AG04450 (cell line): ENCODE data around the gene GUCA1C. TPM values are rescaled to one million over a fixed set of nuclear protein-coding genes. Genes with fewer than 3 reads are reported as not detected.
A peak's percentile ranks its signal among the peaks of the same experiment; 100 is the strongest.

Source experiments
- CTCF ChIA-PET: fragments of 300-600, 350-600 bp; formaldehyde crosslinking; extraction: SDS; loops from one replicate; lab custom pipeline; 2022; ENCODE audit warnings: antibody characterized with exemption, inconsistent platforms; lab: Charles Lee
- POLR2A ChIA-PET: fragments of 350-600 bp; formaldehyde crosslinking; extraction: SDS; loops from one replicate; lab custom pipeline; 2021; ENCODE audit warnings: antibody characterized with exemption, inconsistent platforms; lab: Yijun Ruan, JAX
- DNase-seq: peaks from one replicate; pipeline ENCODE4 v3.0.0-alpha.2; 2011; ENCODE audit warnings: low read depth, low spot score
- H3K27ac ChIP-seq: one replicate; pipeline ENCODE4 v1.5.1; 2012; ENCODE audit warnings: low read depth, low read length, control low read depth
- H3K27me3 ChIP-seq: one replicate; pipeline ENCODE4 v1.6.0; 2012; ENCODE audit warnings: low read length; ENCODE audit not compliant: control insufficient read depth, insufficient read depth
- H3K4me3 ChIP-seq: 2 replicates; pipeline ENCODE4 v1.5.1; 2011; ENCODE audit warnings: mild to moderate bottlenecking, low read depth, low read length, control low read depth
- H3K9me3 ChIP-seq: 2 replicates; pipeline ENCODE4 v1.5.1; 2012; ENCODE audit warnings: low read length; ENCODE audit not compliant: control insufficient read depth, insufficient read depth
- CTCF ChIP-seq: IDR thresholded peaks from 2 replicates; pipeline ENCODE4 v1.5.1; 2011; ENCODE audit warnings: low read depth, low read length, control low read depth, inconsistent platforms
- polyA plus RNA-seq: library from polyadenylated mRNA; depleted of rRNA; stranded (reverse); fragments of >200 nt; gene quantifications from 2 replicates; pipeline ENCODE4 v1.2.3, GENCODE V29; 2011

The GUCA1C gene
- polyA plus RNA-seq, 1 experiment, result not detected

- H3K27ac ChIP-seq, result no peak overlapping the region
- H3K4me3 ChIP-seq, result no peak overlapping the region
- no peak for TF ChIP-seq CTCF
- POLR2A ChIA-PET, result no interaction called here
- CTCF ChIA-PET, result interaction anchor here (8.8 kb wide), 1 partner anchor 255 kb away, joined by 184 read pairs; no protein-coding TSS in a partner anchor
- no peaks in the 10 kb centered on the region for H3K27me3 ChIP-seq
- no peaks in the 10 kb centered on the region for H3K9me3 ChIP-seq
- DNase-seq, result no peak
These were observed 34.8 kb downstream of the GUCA1C start for GRCh38 chr3:108918866-108919265.

- POLR2A ChIA-PET, result interaction anchor here (0.7 kb wide), 1 partner anchor 17 kb away, joined by 3 read pairs; no protein-coding TSS in a partner anchor
- H3K27ac ChIP-seq, result no peak overlapping the region
- no peak overlapping the region for H3K4me3 ChIP-seq
- H3K9me3 ChIP-seq, result no peaks in the 10 kb centered on the region
- DNase-seq, result peak; percentile 32
- no peaks in the 10 kb centered on the region for H3K27me3 ChIP-seq
- CTCF ChIA-PET, result interaction anchor here (0.5 to 8.8 kb wide), 57 partner anchors 9 to 1680 kb away, joined by 3 to 184 read pairs (median 4); partner anchors contain the start of genes CIP2A and DZIP3
- TF ChIP-seq CTCF, result peak; percentile 92
These were observed 38.7 kb downstream of the GUCA1C start for GRCh38 chr3:108914774-108915641.

- Histone ChIP-seq H3K9me3 (no peaks in the 10 kb centered on the region), H3K27ac (no peak overlapping the region), H3K4me3 (no peak overlapping the region), H3K27me3 (no peaks in the 10 kb centered on the region)
- ChIA-PET POLR2A (no interaction called here), CTCF (no interaction called here)
- TF ChIP-seq CTCF, result no peak
- DNase-seq, result no peak
These were observed 43.9 kb downstream of the GUCA1C start for GRCh38 chr3:108909799-108910198.

- no peak overlapping the region for H3K4me3 ChIP-seq
- no peak for DNase-seq
- POLR2A ChIA-PET, result no interaction called here
- no peak for TF ChIP-seq CTCF
- CTCF ChIA-PET, result interaction anchor here (0.8 to 2.9 kb wide), 2 partner anchors 8 to 245 kb away, joined by 4 to 18 read pairs; no protein-coding TSS in a partner anchor
- H3K9me3 ChIP-seq, result no peaks in the 10 kb centered on the region
- H3K27me3 ChIP-seq, result no peaks in the 10 kb centered on the region
- H3K27ac ChIP-seq, result no peak overlapping the region
These were observed 46.5 kb downstream of the GUCA1C start for GRCh38 chr3:108907194-108907593.

- ChIA-PET CTCF (interaction anchor here (1.4 to 2.2 kb wide), 2 partner anchors 16 to 237 kb away, joined by 4 to 8 read pairs; no protein-coding TSS in a partner anchor), POLR2A (no interaction called here)
These were observed 54.1 kb downstream of the GUCA1C start for GRCh38 chr3:108899530-108899929.

More at GRCh38 chr3:108899530-108899929, 54.1 kb downstream of the GUCA1C start:
- no peak overlapping the region for H3K4me3 ChIP-seq
- H3K27me3 ChIP-seq, result no peaks in the 10 kb centered on the region
- no peak for TF ChIP-seq CTCF
- DNase-seq, result no peak
- H3K27ac ChIP-seq, result peak overlapping the region; percentile 3
- H3K9me3 ChIP-seq, result no peaks in the 10 kb centered on the region
